Measurements from ENCODE around the gene RAB3GAP2. TPM values are rescaled to one million over a fixed set of nuclear protein-coding genes. Genes with fewer than 3 reads are reported as not detected.
"Not testable (repeated sequence)": the region's sequence is repeated elsewhere in the genome, so short reads cannot be mapped to it uniquely, and the experiment has no call there.

RAB3GAP2 gene
- total and polyA plus RNA-seq, 12 donors: 5.7 to 35.8 (median 27.6) TPM

GRCh38 chr1:220222939-220223338 is 49.3 kb downstream of the RAB3GAP2 start:
- Histone ChIP-seq H3K27ac (no peak overlapping the region), H3K4me3 (no peak overlapping the region), H3K27me3 (no peaks in the 10 kb centered on the region), H3K36me3 (peaks cover 0 to 14% (median 0%) of the 10 kb centered on the region in 9 donors), H3K4me1 (peaks cover 0 to 38% (median 23%) of the 10 kb centered on the region in 9 donors), H3K9me3 (no peaks in the 10 kb centered on the region)
- DNase-seq: no peak
- no peak for TF ChIP-seq CTCF (IDR thresholded peaks at IDR 0.05)
- 88 to 98% methylated on average over 3 of the region's 3 CpGs for WGBS, 2 donors
- intact Hi-C loops (cut with DNase I): no loop called here
- ATAC-seq: no peak

- DNase-seq: no peak
- Histone ChIP-seq H3K9me3 (no peaks in the 10 kb centered on the region), H3K4me3 (no peak overlapping the region), H3K27me3 (no peaks in the 10 kb centered on the region), H3K36me3 (peaks cover 0 to 2% (median 0%) of the 10 kb centered on the region in 9 donors), H3K27ac (no peak overlapping the region), H3K4me1 (peaks cover 0 to 26% (median 11%) of the 10 kb centered on the region in 9 donors)
- intact Hi-C loops (cut with DNase I): no loop called here
- ATAC-seq: no peak
- WGBS, 2 donors: 93 to 99% methylated on average over 3 of the region's 3 CpGs
- no peak for TF ChIP-seq CTCF (IDR thresholded peaks at IDR 0.05)
These were observed 50.6 kb downstream of the RAB3GAP2 start for GRCh38 chr1:220221670-220222069.

GRCh38 chr1:220221269-220221668 is 51.0 kb downstream of the RAB3GAP2 start:
- no peak overlapping the region for H3K27ac ChIP-seq
- intact Hi-C loops (cut with DNase I): no loop called here
- peaks cover 0 to 22% (median 7%) of the 10 kb centered on the region in 9 donors for H3K4me1 ChIP-seq
- DNase-seq (no peak), ATAC-seq (no peak)
- no peak for TF ChIP-seq CTCF (IDR thresholded peaks at IDR 0.05)
- H3K36me3 ChIP-seq: no peaks in the 10 kb centered on the region
- WGBS, 2 donors: 86 to 90% methylated on average over 1 of the region's 1 CpG
- H3K9me3 ChIP-seq: no peaks in the 10 kb centered on the region
- no peak overlapping the region for H3K4me3 ChIP-seq
- no peaks in the 10 kb centered on the region for H3K27me3 ChIP-seq

- H3K4me3 ChIP-seq; H3K36me3 ChIP-seq; ATAC-seq; H3K9me3 ChIP-seq; intact Hi-C loops (cut with DNase I); DNase-seq; H3K27ac ChIP-seq; H3K27me3 ChIP-seq: not testable (repeated sequence)
- H3K4me1 ChIP-seq: peaks cover 0 to 19% (median 9%) of the 10 kb centered on the region in 9 donors
- 90 to 91% methylated on average over 4 of the region's 4 CpGs for WGBS, 2 donors
These were observed 51.6 kb downstream of the RAB3GAP2 start for GRCh38 chr1:220220699-220221040.

- intact Hi-C loops (cut with DNase I): loop anchor here in 2 of 10 donors (5.0 to 10.0 kb wide), 2 partner anchors 555 to 557 kb away; no protein-coding TSS in a partner anchor
- Histone ChIP-seq H3K36me3 (no peaks in the 10 kb centered on the region), H3K4me1 (peaks cover 0 to 18% (median 10%) of the 10 kb centered on the region in 9 donors), H3K27me3 (no peaks in the 10 kb centered on the region), H3K4me3 (no peak overlapping the region), H3K27ac (no peak overlapping the region), H3K9me3 (no peaks in the 10 kb centered on the region)
- DNase-seq (no peak), ATAC-seq (no peak)
- TF ChIP-seq CTCF (IDR thresholded peaks at IDR 0.05): no peak
- 87 to 90% methylated on average over 15 of the region's 15 CpGs for WGBS, 2 donors
These were observed 52.2 kb downstream of the RAB3GAP2 start for GRCh38 chr1:220219865-220220698.
